Esophagus muscularis mucosa (tissue), 3 donors: ENCODE data around the gene SDK1.

ENCODE experiments used
- CTCF ChIP-seq, 3 experiments: fragments of 200-600 bp in 2 of 3; fragments of 450-650 bp in 1 of 3; sonication (generic) in 2 of 3; IDR thresholded peaks; one replicate each; pipeline ENCODE4 v1.5.1; 2017 to 2019; ENCODE audit warnings: antibody characterized with exemption in 3 of 3, mild to moderate bottlenecking in 2 of 3, moderate library complexity in 1 of 3
- POLR2A ChIP-seq: fragments of 450-650 bp; IDR thresholded peaks from one replicate; pipeline ENCODE4 v1.6.1; 2017; ENCODE audit warnings: antibody characterized with exemption, moderate library complexity, mild to moderate bottlenecking, low read depth

DNA sequence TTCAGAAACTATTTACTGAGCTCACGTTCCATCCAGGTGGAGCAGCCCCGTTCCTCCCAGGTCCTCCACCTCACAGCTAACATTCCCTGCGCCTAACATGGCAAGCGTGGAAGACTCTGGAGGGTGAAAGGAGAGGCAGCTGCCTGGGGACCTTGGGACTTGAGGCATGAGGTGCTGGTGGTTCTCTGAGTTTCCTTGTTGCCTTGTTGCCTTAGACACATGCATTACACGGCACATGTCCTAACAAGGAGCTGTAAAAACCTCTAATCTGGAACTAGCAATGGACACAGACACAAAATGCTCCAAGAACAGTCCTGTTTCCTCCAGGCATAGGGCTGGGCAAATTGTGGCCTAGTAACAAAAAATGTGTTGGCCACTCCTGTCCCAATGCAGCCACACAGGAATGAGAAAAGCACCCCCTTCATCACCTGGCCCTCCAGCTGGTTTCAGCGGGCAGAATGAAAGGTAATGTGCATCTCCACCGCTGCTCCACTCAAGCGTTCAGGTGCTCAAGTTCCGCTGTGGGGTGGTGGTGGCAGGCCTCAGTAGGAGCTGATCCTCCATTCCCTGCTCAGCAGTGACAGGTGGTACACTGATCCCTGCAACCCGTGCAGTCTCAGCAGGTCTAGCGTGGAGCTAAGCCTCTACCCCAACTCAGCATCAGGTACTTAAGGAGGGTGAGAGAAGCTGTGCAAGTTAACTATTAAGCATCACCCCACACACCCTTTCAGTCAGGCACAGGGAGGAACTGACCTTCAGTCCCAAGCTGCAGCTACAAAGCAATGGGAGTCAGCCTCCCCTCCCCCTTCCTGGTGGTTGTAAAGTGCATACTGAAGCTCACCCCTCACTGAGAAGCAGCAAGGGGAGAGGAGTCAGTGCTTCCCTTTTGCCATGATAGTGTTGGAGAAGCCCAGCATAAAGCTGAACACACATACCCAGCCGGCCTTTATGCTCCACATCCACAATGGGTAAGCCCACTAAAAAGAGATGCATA, 382.8 kb downstream of the SDK1 start:
- TF ChIP-seq CTCF (IDR thresholded peaks at IDR 0.05) (no peak), POLR2A (no peak)
